Fibroblast of pulmonary artery (primary cell): ENCODE data around the gene RNF224.
"Not testable (repeated sequence)": the region's sequence is repeated elsewhere in the genome, so short reads cannot be mapped to it uniquely, and the experiment has no call there.

Experiments used
- DNase-seq: peaks from one replicate; pipeline ENCODE4 v3.0.0-alpha.2; 2010; ENCODE audit warnings: low read depth
- H3K4me3 ChIP-seq: replicated peaks from 2 replicates; pipeline ENCODE4 v1.5.1; 2011; ENCODE audit warnings: low read depth, mild to moderate bottlenecking, control low read depth, low read length, moderate library complexity
- TF ChIP-seq, protein P1 (sequence below): IDR thresholded peaks from 2 replicates; pipeline ENCODE4 v1.5.1; 2011; ENCODE audit warnings: mild to moderate bottlenecking, control low read depth, low read length, inconsistent platforms; ENCODE audit errors: missing control alignments

RNF224 gene

DNA sequence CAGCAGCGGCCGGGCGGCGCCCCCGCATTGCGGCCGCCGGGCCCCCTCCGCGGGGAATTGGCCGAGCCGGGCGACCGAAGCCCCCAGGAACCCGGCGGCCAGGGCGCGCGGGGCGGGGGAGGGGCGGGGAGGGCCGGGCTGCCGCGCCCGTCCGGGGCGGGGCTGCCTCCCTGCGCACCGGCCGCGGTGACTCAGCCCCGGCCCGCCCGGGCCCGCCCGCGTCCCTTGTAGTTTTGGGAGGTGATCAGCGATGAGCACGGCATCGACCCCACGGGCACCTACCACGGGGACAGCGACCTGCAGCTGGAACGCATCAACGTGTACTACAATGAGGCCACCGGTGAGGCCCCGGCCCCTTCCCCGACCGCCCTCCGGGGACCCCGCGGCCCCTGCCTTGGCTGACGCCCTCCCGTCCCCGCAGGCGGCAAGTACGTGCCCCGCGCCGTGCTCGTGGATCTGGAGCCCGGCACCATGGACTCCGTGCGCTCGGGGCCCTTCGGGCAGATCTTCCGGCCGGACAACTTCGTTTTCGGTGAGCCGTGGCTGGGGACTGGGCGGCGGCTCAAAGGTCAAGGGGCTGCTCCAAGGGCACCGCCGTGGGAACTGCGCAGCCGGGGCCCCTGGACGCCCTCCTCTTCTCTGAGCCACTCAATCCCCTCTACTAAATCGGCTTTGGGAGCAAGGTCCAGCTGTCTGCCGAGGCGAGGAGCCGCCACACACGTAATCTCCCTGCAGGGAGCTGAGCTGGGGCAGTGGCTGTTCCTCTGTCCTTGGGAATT, 14.4 kb downstream of the RNF224 start:
- peak overlapping the region; percentile 81 for H3K4me3 ChIP-seq
- TF ChIP-seq, protein P1, sequence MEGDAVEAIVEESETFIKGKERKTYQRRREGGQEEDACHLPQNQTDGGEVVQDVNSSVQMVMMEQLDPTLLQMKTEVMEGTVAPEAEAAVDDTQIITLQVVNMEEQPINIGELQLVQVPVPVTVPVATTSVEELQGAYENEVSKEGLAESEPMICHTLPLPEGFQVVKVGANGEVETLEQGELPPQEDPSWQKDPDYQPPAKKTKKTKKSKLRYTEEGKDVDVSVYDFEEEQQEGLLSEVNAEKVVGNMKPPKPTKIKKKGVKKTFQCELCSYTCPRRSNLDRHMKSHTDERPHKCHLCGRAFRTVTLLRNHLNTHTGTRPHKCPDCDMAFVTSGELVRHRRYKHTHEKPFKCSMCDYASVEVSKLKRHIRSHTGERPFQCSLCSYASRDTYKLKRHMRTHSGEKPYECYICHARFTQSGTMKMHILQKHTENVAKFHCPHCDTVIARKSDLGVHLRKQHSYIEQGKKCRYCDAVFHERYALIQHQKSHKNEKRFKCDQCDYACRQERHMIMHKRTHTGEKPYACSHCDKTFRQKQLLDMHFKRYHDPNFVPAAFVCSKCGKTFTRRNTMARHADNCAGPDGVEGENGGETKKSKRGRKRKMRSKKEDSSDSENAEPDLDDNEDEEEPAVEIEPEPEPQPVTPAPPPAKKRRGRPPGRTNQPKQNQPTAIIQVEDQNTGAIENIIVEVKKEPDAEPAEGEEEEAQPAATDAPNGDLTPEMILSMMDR: no peak
- peak; percentile 33 for DNase-seq

- H3K4me3 ChIP-seq: peak overlapping the region; percentile 81
- TF ChIP-seq, protein P1: no peak
- no peak for DNase-seq
These were observed 15.2 kb downstream of the RNF224 start for GRCh38 chr9:137242269-137243203.

DNA sequence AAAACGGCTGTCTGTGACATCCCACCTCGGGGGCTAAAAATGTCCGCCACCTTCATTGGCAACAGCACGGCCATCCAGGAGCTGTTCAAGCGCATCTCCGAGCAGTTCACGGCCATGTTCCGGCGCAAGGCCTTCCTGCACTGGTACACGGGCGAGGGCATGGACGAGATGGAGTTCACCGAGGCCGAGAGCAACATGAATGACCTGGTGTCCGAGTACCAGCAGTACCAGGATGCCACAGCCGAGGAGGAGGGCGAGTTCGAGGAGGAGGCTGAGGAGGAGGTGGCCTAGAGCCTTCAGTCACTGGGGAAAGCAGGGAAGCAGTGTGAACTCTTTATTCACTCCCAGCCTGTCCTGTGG, 15.9 kb downstream of the RNF224 start:
- not testable (repeated sequence) for DNase-seq
- peak overlapping the region; percentile 81 for H3K4me3 ChIP-seq

GRCh38 chr9:137243626-137244485, 16.6 kb downstream of the RNF224 start:
- DNase-seq: no peak
- no peak overlapping the region for H3K4me3 ChIP-seq
- TF ChIP-seq, protein P1: no peak

DNA sequence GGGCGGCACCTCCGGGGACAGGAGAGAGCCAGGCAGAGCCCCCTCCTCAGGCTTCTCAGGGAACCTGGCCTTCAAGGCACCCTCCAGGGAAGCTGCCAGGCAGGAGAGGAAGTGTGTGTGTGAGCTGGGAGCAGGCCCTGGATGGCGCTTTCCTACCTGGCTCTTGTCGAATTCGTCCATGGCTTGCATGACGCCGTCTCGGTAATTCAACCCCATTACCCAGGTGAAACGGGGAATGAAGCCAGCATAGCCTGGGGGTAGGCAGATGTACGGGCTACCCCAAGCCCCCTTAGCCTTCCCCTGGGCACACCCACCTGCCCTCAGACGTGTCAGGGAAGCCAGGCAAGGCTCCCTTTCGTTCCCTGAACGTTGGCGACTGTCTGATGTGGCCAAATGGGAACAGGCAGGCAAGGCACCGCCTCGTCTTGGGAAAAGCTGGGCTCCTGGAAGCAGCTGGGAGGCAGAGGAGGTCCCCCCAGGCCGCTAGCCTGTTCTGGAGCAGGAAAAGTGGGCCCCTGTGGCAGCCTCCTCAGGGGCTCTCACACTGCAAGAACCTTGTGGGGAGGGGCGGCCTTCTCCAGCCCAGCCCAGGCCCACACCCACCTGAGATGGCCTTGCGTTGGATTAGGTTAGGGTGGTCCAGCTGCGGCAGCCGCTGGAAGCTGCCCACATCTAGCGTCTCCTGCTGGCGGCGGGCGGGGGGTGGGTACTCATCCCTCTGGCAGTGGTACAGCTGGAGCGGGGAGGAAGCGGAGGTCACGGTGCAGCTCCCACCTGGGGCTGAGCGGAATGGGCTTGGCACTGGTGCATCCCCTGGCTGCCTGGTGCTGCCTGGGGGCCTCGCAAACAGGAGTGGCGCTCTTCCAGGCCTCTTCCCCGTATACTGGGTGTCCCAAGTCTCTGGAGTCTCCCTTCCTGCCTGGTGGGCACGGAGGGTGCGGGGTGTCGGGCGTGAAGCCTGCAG, 17.5 kb downstream of the RNF224 start:
- TF ChIP-seq, protein P1: no peak
- no peak overlapping the region for H3K4me3 ChIP-seq
- no peak for DNase-seq

GRCh38 chr9:137245450-137246421, 18.4 kb downstream of the RNF224 start:
- TF ChIP-seq, protein P1: no peak
- H3K4me3 ChIP-seq: no peak overlapping the region
- DNase-seq: no peak
